Osteoblast (primary cell): Measurements from ENCODE around the gene WASF3. TPM values are rescaled to one million over a fixed set of nuclear protein-coding genes. Genes with fewer than 3 reads are reported as not detected.

Source experiments
- DNase-seq: peaks from one replicate; pipeline ENCODE4 v3.0.0; 2011; ENCODE audit warnings: low spot score, mixed read lengths; ENCODE audit not compliant: insufficient read length; ENCODE audit errors: missing footprints
- H2AFZ ChIP-seq: 2 replicates; pipeline ENCODE4 v1.6.0; 2011; ENCODE audit warnings: mild to moderate bottlenecking, low read length
- H3K27ac ChIP-seq: 2 replicates; pipeline ENCODE4 v1.5.1; 2011; ENCODE audit warnings: mild to moderate bottlenecking, low read depth, low read length, moderate library complexity
- H3K27me3 ChIP-seq: 2 replicates; pipeline ENCODE4 v1.6.0; 2012; ENCODE audit warnings: mild to moderate bottlenecking, control low read depth, inconsistent platforms, low read length, moderate library complexity; ENCODE audit not compliant: insufficient read depth
- H3K36me3 ChIP-seq: 2 replicates; pipeline ENCODE4 v1.5.1; 2011; ENCODE audit warnings: mild to moderate bottlenecking, low read length, control low read depth, moderate library complexity; ENCODE audit not compliant: insufficient read depth
- H3K4me1 ChIP-seq: 2 replicates; pipeline ENCODE4 v1.5.1; 2011; ENCODE audit warnings: mild to moderate bottlenecking, low read length, control low read depth, moderate library complexity; ENCODE audit not compliant: insufficient read depth
- H3K4me2 ChIP-seq: 2 replicates; pipeline ENCODE4 v1.6.0; 2011; ENCODE audit warnings: mild to moderate bottlenecking, low read length; ENCODE audit not compliant: insufficient read depth
- H3K4me3 ChIP-seq: fragments of 200-600 bp; sonication (generic); 3 replicates; pipeline ENCODE4 v1.5.1; 2012; ENCODE audit warnings: mild to moderate bottlenecking, low read length, inconsistent platforms; ENCODE audit not compliant: insufficient read depth
- H3K79me2 ChIP-seq: 2 replicates; pipeline ENCODE4 v1.6.0; 2012; ENCODE audit warnings: mild to moderate bottlenecking, low read length, control low read depth, inconsistent platforms; ENCODE audit not compliant: insufficient read depth
- H3K9me3 ChIP-seq: 2 replicates; pipeline ENCODE4 v1.5.1; 2011; ENCODE audit warnings: low read depth, low read length, control low read depth
- H4K20me1 ChIP-seq: 2 replicates; pipeline ENCODE4 v1.6.0; 2012; ENCODE audit warnings: mild to moderate bottlenecking, low read length, control low read depth; ENCODE audit not compliant: insufficient read depth
- CTCF ChIP-seq: IDR thresholded peaks from 2 replicates; pipeline ENCODE4 v1.5.1; 2011; ENCODE audit warnings: mild to moderate bottlenecking, low read depth, low read length, moderate library complexity; ENCODE audit errors: extremely low read depth
- total RNA-seq: library from RNA; depleted of rRNA; stranded (reverse); fragments of >200 nt; gene quantifications from 2 replicates; pipeline ENCODE4 v1.2.3, GENCODE V29; 2012

The WASF3 gene
- total RNA-seq, 1 donor: 23.5 TPM

GRCh38 chr13:26601669-26602068 is 44.2 kb downstream of the WASF3 start:
- Histone ChIP-seq H3K27me3 (no peaks in the 10 kb centered on the region), H3K36me3 (no peaks in the 10 kb centered on the region), H2AFZ (no peak overlapping the region), H3K4me2 (peak overlapping the region; percentile 23), H3K79me2 (peaks cover 82% of the 10 kb centered on the region), H3K4me3 (no peak overlapping the region), H4K20me1 (peaks cover 32% of the 10 kb centered on the region), H3K9me3 (no peaks in the 10 kb centered on the region), H3K27ac (no peak overlapping the region), H3K4me1 (peaks cover 33% of the 10 kb centered on the region)
- peak; percentile 8 for TF ChIP-seq CTCF
- DNase-seq: no peak

- H3K9me3 ChIP-seq: no peaks in the 10 kb centered on the region
- peaks cover 85% of the 10 kb centered on the region for H3K79me2 ChIP-seq
- no peaks in the 10 kb centered on the region for H3K36me3 ChIP-seq
- H3K4me1 ChIP-seq: peaks cover 33% of the 10 kb centered on the region
- H3K4me2 ChIP-seq: no peak overlapping the region
- no peaks in the 10 kb centered on the region for H3K27me3 ChIP-seq
- no peak for TF ChIP-seq CTCF
- H3K27ac ChIP-seq: no peak overlapping the region
- no peak for DNase-seq
- no peak overlapping the region for H2AFZ ChIP-seq
- no peak overlapping the region for H3K4me3 ChIP-seq
- H4K20me1 ChIP-seq: peaks cover 33% of the 10 kb centered on the region
Measured at GRCh38 chr13:26602783-26603182, 45.3 kb downstream of the WASF3 start.

- Histone ChIP-seq H2AFZ (no peak overlapping the region), H3K27me3 (no peaks in the 10 kb centered on the region), H4K20me1 (peaks cover 35% of the 10 kb centered on the region), H3K79me2 (peaks cover 92% of the 10 kb centered on the region), H3K4me3 (no peak overlapping the region), H3K4me1 (peaks cover 26% of the 10 kb centered on the region), H3K36me3 (no peaks in the 10 kb centered on the region), H3K4me2 (no peak overlapping the region), H3K9me3 (no peaks in the 10 kb centered on the region), H3K27ac (no peak overlapping the region)
- TF ChIP-seq CTCF: no peak
- DNase-seq: no peak
Measured at GRCh38 chr13:26604784-26605545, 47.5 kb downstream of the WASF3 start.

- Histone ChIP-seq H3K79me2 (peaks cover 92% of the 10 kb centered on the region), H3K4me2 (no peak overlapping the region), H2AFZ (no peak overlapping the region), H3K4me3 (no peak overlapping the region), H3K9me3 (no peaks in the 10 kb centered on the region), H3K36me3 (no peaks in the 10 kb centered on the region), H3K27me3 (no peaks in the 10 kb centered on the region), H3K4me1 (peaks cover 17% of the 10 kb centered on the region), H4K20me1 (peaks cover 36% of the 10 kb centered on the region), H3K27ac (no peak overlapping the region)
- no peak for DNase-seq
- no peak for TF ChIP-seq CTCF
Measured at GRCh38 chr13:26605845-26606244, 48.4 kb downstream of the WASF3 start.
